Esophagus muscularis mucosa (tissue), 4 donors: Measurements from ENCODE around the gene ADAM8. TPM values are rescaled to one million over a fixed set of nuclear protein-coding genes. Genes with fewer than 3 reads are reported as not detected.

Experiments used
- DNase-seq: peaks from one replicate; pipeline ENCODE4 v3.0.0-alpha.2; 2017; ENCODE audit errors: extremely low spot score
- H3K27ac ChIP-seq, 4 donors: fragments of 200-600 bp; sonication (generic); replicated peaks in 1 of 4; 1 replicate in 3 of 4; 2 replicates in 1 of 4; pipeline ENCODE4 v1.5.1; 2016 to 2019; ENCODE audit warnings: mild to moderate bottlenecking in 1 of 4
- H3K27me3 ChIP-seq, 4 donors: fragments of 200-600 bp; sonication (generic); one replicate each; pipeline versions ENCODE4 v1.5.1 to v1.6.0; 2016 to 2019
- H3K36me3 ChIP-seq, 4 donors: fragments of 200-600 bp; sonication (generic); one replicate each; pipeline ENCODE4 v1.5.1; 2016 to 2019
- H3K4me1 ChIP-seq, 4 donors: fragments of 200-600 bp; sonication (generic); one replicate each; pipeline ENCODE4 v1.5.1; 2016 to 2019
- H3K4me3 ChIP-seq, 4 donors: fragments of 200-600 bp; sonication (generic); 1 replicate in 2 of 4; 2 replicates in 2 of 4; pipeline ENCODE4 v1.5.1; 2016 to 2019; ENCODE audit warnings: mild to moderate bottlenecking in 4 of 4, moderate library complexity in 1 of 4
- H3K9me3 ChIP-seq, 4 donors: fragments of 200-600 bp; sonication (generic); 1 replicate in 3 of 4; 2 replicates in 1 of 4; pipeline ENCODE4 v1.5.1; 2016 to 2019
- EP300 ChIP-seq: sonication (generic); formaldehyde crosslinking; IDR thresholded peaks from one replicate; pipeline ENCODE4 v1.6.1; 2017; ENCODE audit warnings: antibody characterized with exemption
- POLR2A ChIP-seq: fragments of 450-650 bp; IDR thresholded peaks from one replicate; pipeline ENCODE4 v1.6.1; 2017; ENCODE audit warnings: antibody characterized with exemption, moderate library complexity, mild to moderate bottlenecking, low read depth
- POLR2AphosphoS5 ChIP-seq, 2 donors: sonication (generic); formaldehyde crosslinking; IDR thresholded peaks; one replicate each; pipeline ENCODE4 v1.6.1; 2017; ENCODE audit warnings: antibody characterized with exemption in 2 of 2
- WGBS: methylation state at CpG from one replicate; pipeline ENCODE4 v1.1.5; 2018; 5-methylcytosine and 5-hydroxymethylcytosine counted together
- intact Hi-C: fragments of 100-400 bp; cut with DNase I; formaldehyde crosslinking; loops from one replicate; pipeline ENCODE4 v1.15.1; 2023
- total RNA-seq, 4 donors: library from RNA; depleted of rRNA; stranded (reverse); fragments of >200 nt; gene quantifications; one replicate each; pipeline versions ENCODE4 v1.1.0 to v1.2.1, GENCODE V29; 2016
- TF ChIP-seq, protein P1 (sequence below), 3 experiments: fragments of 200-600 bp in 2 of 3; fragments of 450-650 bp in 1 of 3; sonication (generic) in 2 of 3; IDR thresholded peaks; one replicate each; pipeline ENCODE4 v1.5.1; 2017 to 2019; ENCODE audit warnings: antibody characterized with exemption in 3 of 3, mild to moderate bottlenecking in 2 of 3, moderate library complexity in 1 of 3

The ADAM8 gene
- total RNA-seq, 4 donors from 2014 or later: 1.2 to 8.9 (median 2.3) TPM

DNA sequence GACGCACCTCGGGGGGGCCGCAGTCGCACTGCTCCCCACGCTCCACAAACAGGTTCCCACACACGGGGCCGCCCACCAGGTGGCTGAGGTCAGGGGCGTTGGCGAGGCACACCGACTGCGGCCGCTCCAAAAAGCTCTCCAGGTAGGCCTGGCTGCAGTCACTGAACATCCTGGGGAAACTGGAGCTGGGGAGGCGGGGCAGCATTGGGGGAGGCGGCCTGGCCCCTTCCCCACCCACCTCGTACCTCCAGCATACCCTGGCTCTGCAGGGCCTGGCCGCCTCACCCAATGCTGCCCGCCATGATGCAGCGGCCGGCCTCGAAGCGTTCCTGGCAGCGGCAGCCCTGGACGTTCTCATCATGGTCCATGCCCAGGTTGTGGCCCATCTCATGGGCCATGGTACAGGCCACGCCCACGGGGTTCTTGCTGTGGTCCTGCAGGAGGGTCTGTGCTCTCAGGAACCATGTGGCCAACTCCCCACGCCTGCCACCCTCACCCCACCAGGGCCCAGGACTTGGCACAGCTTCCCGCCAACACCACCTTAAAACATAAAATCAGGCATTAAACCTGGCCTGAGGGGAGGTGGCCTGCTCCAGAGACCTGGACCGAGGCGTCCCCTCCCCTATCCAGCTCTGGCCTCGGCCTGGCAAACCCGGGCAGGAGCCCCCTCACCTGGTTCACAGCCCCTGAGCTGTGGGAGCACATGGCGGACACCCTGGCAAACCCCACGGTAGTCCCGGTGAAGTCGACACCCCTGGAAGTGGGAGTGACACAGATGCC lies 5.0 kb downstream of the ADAM8 start:
- WGBS: 82% methylated on average over 17 of the region's 35 CpGs
- TF ChIP-seq POLR2AphosphoS5 (IDR thresholded peaks at IDR 0.05) (no peak), EP300 (no peak), POLR2A (no peak)
- TF ChIP-seq, protein P1, sequence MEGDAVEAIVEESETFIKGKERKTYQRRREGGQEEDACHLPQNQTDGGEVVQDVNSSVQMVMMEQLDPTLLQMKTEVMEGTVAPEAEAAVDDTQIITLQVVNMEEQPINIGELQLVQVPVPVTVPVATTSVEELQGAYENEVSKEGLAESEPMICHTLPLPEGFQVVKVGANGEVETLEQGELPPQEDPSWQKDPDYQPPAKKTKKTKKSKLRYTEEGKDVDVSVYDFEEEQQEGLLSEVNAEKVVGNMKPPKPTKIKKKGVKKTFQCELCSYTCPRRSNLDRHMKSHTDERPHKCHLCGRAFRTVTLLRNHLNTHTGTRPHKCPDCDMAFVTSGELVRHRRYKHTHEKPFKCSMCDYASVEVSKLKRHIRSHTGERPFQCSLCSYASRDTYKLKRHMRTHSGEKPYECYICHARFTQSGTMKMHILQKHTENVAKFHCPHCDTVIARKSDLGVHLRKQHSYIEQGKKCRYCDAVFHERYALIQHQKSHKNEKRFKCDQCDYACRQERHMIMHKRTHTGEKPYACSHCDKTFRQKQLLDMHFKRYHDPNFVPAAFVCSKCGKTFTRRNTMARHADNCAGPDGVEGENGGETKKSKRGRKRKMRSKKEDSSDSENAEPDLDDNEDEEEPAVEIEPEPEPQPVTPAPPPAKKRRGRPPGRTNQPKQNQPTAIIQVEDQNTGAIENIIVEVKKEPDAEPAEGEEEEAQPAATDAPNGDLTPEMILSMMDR (IDR thresholded peaks at IDR 0.05): no peak
- peaks cover 0 to 29% (median 6%) of the 10 kb centered on the region in 4 donors for H3K27me3 ChIP-seq
- peaks cover 5 to 15% (median 6%) of the 10 kb centered on the region in 4 donors for H3K4me1 ChIP-seq
- no peaks in the 10 kb centered on the region for H3K9me3 ChIP-seq
- intact Hi-C loops: no loop called here
- no peak for DNase-seq
- no peak overlapping the region for H3K27ac ChIP-seq
- H3K36me3 ChIP-seq: peaks cover 0 to 42% (median 11%) of the 10 kb centered on the region in 4 donors
- no peak overlapping the region for H3K4me3 ChIP-seq

DNA sequence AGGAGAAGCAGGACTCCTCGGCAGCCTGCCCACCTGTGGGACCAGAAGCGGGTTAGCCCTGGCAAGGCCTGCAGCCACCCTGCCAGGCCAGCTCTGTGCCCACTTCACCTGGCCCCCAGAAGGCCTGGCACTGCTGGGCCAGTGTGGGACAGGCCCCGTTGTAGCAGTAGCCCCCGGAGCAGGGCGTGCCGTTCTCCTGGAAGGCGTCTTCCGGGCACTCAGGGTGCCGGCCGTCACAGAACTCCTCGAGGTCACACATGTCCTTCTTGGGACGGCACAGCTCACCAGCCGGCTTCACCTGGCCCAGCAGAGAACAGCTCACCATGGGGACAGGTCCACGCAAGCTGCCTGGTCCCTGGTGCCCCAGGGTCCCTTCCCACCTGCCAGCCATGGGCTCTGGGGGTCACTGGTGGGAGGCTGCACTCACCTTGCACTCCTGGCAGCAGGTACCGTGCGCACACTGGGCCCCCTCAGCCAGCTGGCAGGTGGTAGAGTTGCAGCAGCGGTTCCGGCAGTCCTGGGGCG lies 5.8 kb downstream of the ADAM8 start:
- DNase-seq: no peak
- H3K27ac ChIP-seq: no peak overlapping the region
- intact Hi-C loops: no loop called here
- H3K27me3 ChIP-seq: peaks cover 0 to 21% (median 0%) of the 10 kb centered on the region in 4 donors
- no peaks in the 10 kb centered on the region for H3K9me3 ChIP-seq
- peaks cover 0 to 6% (median 0%) of the 10 kb centered on the region in 4 donors for H3K4me1 ChIP-seq
- H3K4me3 ChIP-seq: no peak overlapping the region
- H3K36me3 ChIP-seq: peaks cover 0 to 42% (median 11%) of the 10 kb centered on the region in 4 donors
- whole genome bisulfite sequencing: no CpG with 5 or more reads among the region's 19 CpGs
- TF ChIP-seq, protein P1 (IDR thresholded peaks at IDR 0.05): no peak
- TF ChIP-seq POLR2A (no peak), EP300 (no peak), POLR2AphosphoS5 (IDR thresholded peaks at IDR 0.05) (no peak)

DNA sequence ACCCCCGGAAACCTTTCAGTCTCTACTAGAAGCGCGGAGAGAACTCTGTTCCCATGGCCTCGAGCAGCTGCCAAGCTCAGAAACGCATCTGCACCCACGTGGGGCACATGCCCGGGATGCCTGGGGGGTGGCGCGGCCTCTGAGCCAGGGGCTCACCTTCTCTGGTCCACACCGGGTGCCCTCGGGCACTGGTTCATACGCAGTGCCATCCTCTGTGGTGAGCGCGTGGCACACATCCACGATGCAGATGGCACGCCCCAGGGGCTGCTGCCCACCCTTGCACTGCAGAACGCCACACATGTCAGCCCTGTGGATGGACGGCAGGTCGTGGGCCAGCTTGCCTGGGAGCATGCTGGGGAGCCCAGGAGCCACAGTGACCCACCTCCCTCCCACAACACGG lies 6.5 kb downstream of the ADAM8 start:
- Histone ChIP-seq H3K9me3 (no peaks in the 10 kb centered on the region), H3K4me1 (no peaks in the 10 kb centered on the region), H3K36me3 (peaks cover 0 to 42% (median 11%) of the 10 kb centered on the region in 4 donors), H3K27me3 (peaks cover 0 to 14% (median 0%) of the 10 kb centered on the region in 4 donors), H3K27ac (no peak overlapping the region), H3K4me3 (no peak overlapping the region)
- intact Hi-C loops: no loop called here
- TF ChIP-seq POLR2A: no peak
- no peak for TF ChIP-seq EP300
- TF ChIP-seq POLR2AphosphoS5 (IDR thresholded peaks at IDR 0.05): no peak
- TF ChIP-seq, protein P1 (IDR thresholded peaks at IDR 0.05): no peak
- no peak for DNase-seq
- WGBS: 86% methylated on average over 11 of the region's 20 CpGs

DNA sequence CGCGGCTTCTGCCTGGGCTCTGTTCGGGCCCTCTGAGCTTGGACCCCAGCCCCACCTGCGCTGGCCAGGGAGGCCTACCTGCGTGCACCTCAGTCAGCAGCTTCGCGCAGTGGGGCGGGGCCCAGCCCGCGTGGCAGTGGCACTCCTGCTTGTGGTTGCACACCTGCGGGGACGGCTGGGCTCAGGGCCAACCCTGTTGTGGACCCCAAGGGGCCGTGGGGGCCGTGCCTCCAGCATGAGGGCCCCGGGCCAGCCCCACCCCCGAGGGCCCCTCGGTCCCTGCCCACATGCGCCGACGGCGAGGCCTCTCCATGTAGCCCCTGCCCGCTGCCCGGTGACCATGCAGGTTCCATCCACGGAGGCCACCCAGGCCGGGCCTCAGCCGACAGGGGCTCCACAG lies 7.3 kb downstream of the ADAM8 start:
- Histone ChIP-seq H3K4me1 (no peaks in the 10 kb centered on the region), H3K9me3 (no peaks in the 10 kb centered on the region), H3K27ac (no peak overlapping the region), H3K27me3 (peaks cover 0 to 6% (median 0%) of the 10 kb centered on the region in 4 donors), H3K36me3 (peaks cover 0 to 42% (median 11%) of the 10 kb centered on the region in 4 donors), H3K4me3 (no peak overlapping the region)
- TF ChIP-seq, protein P1 (IDR thresholded peaks at IDR 0.05): no peak
- TF ChIP-seq EP300 (no peak), POLR2AphosphoS5 (IDR thresholded peaks at IDR 0.05) (no peak), POLR2A (no peak)
- intact Hi-C loops: no loop called here
- 80% methylated on average over 9 of the region's 26 CpGs for WGBS
- no peak for DNase-seq
